ENCODE measurements around the gene SART3. TPM values are rescaled to one million over a fixed set of nuclear protein-coding genes. Genes with fewer than 3 reads are reported as not detected.

SART3 gene
- total RNA-seq, 4 donors from 2014 or later: 28.7 to 71.8 (median 53.2) TPM

GRCh38 chr12:108604208-108604941 is 43.4 kb upstream of the SART3 start:
- TF ChIP-seq EP300 (IDR thresholded peaks at IDR 0.05) (no peak), CTCF (IDR thresholded peaks at IDR 0.05) (no peak), POLR2AphosphoS5 (IDR thresholded peaks at IDR 0.05) (no peak), POLR2A (IDR thresholded peaks at IDR 0.05) (no peak)
- 41 to 53% methylated on average over 11 to 12 of the region's 14 CpGs for whole genome bisulfite sequencing, 2 donors (ENCODE audit: low coverage in 1 of 2)
- H3K4me3 ChIP-seq: no peak overlapping the region
- peaks cover 12% of the 10 kb centered on the region for H3K27me3 ChIP-seq
- peaks cover 0 to 9% (median 0%) of the 10 kb centered on the region in 3 donors for H3K4me1 ChIP-seq
- no peaks in the 10 kb centered on the region for H3K9me3 ChIP-seq
- no peaks in the 10 kb centered on the region for H3K36me3 ChIP-seq
- H3K27ac ChIP-seq: no peak overlapping the region
- no peak for ATAC-seq

DNA sequence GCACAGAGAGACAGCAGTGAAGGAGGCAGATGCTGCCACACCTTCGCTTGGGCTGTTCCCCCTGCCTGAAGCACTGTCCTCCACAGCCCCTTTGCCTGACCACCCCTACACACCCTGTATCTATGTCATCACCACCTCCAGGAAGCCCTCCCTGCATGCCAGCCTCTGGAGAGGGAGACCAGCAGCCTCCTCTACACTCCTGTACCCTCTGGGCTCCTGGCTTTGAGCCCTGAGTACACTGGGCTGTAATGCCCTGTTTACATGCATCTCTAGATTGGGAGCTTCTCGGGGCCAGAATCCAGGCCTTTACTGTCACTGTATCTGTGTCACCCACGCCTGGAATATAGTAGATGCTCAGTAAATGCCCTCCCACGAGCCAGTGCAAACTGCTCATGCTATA is 42.8 kb upstream of the SART3 start:
- H3K9me3 ChIP-seq: no peaks in the 10 kb centered on the region
- no peak overlapping the region for H3K27ac ChIP-seq
- WGBS, 2 donors (ENCODE audit: low coverage in 1 of 2): 88 to 100% methylated on average over 1 of the region's 4 CpGs
- H3K36me3 ChIP-seq: no peaks in the 10 kb centered on the region
- H3K4me1 ChIP-seq: peaks cover 0 to 4% (median 0%) of the 10 kb centered on the region in 3 donors
- peaks cover 11% of the 10 kb centered on the region for H3K27me3 ChIP-seq
- no peak overlapping the region for H3K4me3 ChIP-seq
- ATAC-seq: no peak
- no peak for TF ChIP-seq POLR2A (IDR thresholded peaks at IDR 0.05)
- no peak for TF ChIP-seq CTCF (IDR thresholded peaks at IDR 0.05)
- TF ChIP-seq EP300 (IDR thresholded peaks at IDR 0.05): no peak
- no peak for TF ChIP-seq POLR2AphosphoS5 (IDR thresholded peaks at IDR 0.05)

GRCh38 chr12:108602976-108603704 is 42.2 kb upstream of the SART3 start:
- no peak overlapping the region for H3K27ac ChIP-seq
- TF ChIP-seq EP300 (IDR thresholded peaks at IDR 0.05): no peak
- TF ChIP-seq CTCF (IDR thresholded peaks at IDR 0.05): no peak
- TF ChIP-seq POLR2AphosphoS5 (IDR thresholded peaks at IDR 0.05): no peak
- TF ChIP-seq POLR2A (IDR thresholded peaks at IDR 0.05): no peak
- H3K4me1 ChIP-seq: peaks cover 0 to 4% (median 0%) of the 10 kb centered on the region in 3 donors
- 100% methylated on average over 1 of the region's 15 CpGs; no CpG with 5 or more reads in 1 of the 2 donors for WGBS, 2 donors (ENCODE audit: low coverage in 1 of 2)
- peaks cover 5% of the 10 kb centered on the region for H3K27me3 ChIP-seq
- H3K4me3 ChIP-seq: no peak overlapping the region
- H3K9me3 ChIP-seq: no peaks in the 10 kb centered on the region
- ATAC-seq: no peak
- H3K36me3 ChIP-seq: no peaks in the 10 kb centered on the region

DNA sequence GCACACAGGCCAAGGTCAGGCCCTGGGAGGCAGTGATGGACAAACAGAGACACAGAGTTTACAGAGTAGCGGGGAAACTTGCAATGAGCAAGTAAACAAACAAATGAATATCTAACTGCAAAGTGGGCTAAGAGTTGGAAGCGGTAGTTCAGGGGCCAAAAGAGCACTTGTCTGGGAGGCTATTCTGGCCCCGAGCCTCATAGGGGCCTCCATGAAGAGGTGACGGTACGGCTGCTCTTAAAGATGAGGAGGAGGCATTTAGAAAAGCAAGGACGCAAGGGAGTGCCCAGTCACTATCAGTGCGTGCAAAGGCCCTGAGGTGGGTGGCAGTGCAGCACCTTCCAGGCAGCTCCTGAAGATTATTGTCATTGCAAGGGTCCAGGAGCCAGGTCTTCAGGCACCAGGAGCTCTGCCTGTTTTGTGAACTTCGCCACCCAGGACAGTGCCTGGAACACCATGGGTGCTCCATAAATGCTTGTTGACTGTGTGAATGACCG is 41.3 kb upstream of the SART3 start:
- no peak for ATAC-seq
- WGBS, 2 donors (ENCODE audit: low coverage in 1 of 2): 96 to 100% methylated on average over 2 to 9 of the region's 9 CpGs

More for the DNA sequence above, 41.3 kb upstream of the SART3 start:
- Histone ChIP-seq H3K27ac (no peak overlapping the region), H3K4me3 (no peak overlapping the region), H3K9me3 (no peaks in the 10 kb centered on the region), H3K4me1 (peaks cover 0 to 6% (median 0%) of the 10 kb centered on the region in 3 donors), H3K36me3 (no peaks in the 10 kb centered on the region), H3K27me3 (no peaks in the 10 kb centered on the region)
- no peak for TF ChIP-seq EP300 (IDR thresholded peaks at IDR 0.05)
- TF ChIP-seq POLR2A (IDR thresholded peaks at IDR 0.05): no peak
- no peak for TF ChIP-seq POLR2AphosphoS5 (IDR thresholded peaks at IDR 0.05)
- TF ChIP-seq CTCF (IDR thresholded peaks at IDR 0.05): no peak

Measured in gastroesophageal sphincter (tissue), 4 donors.